HS-27A (cell line): ENCODE measurements around the gene CMPK2.
"Not testable (repeated sequence)": the region's sequence is repeated elsewhere in the genome, so short reads cannot be mapped to it uniquely, and the experiment has no call there.

ENCODE experiments used
- DNase-seq: peaks from one replicate; pipeline ENCODE4 v3.0.0-alpha.2; 2012; ENCODE audit warnings: low read depth, missing footprints

Gene CMPK2

GRCh38 chr2:6865346-6866274 lies at the start of gene CMPK2:
Gene CMPK2 (minus strand): TSS chr2:6865907. CDS start chr2:6865696, 211 bp downstream.
- no peak for DNase-seq

GRCh38 chr2:6915399-6915798 lies 49.7 kb upstream of the CMPK2 start:
- DNase-seq: no peak

- DNase-seq: no peak
Measured at GRCh38 chr2:6914828-6915227, 49.1 kb upstream of the CMPK2 start.

- no peak for DNase-seq
Measured at GRCh38 chr2:6913415-6914157, 47.9 kb upstream of the CMPK2 start.

GRCh38 chr2:6911721-6912120 lies 46.0 kb upstream of the CMPK2 start:
- no peak for DNase-seq

GRCh38 chr2:6909431-6910385 lies 44.0 kb upstream of the CMPK2 start:
- DNase-seq: no peak

GRCh38 chr2:6908291-6908690 lies 42.6 kb upstream of the CMPK2 start:
- DNase-seq: no peak

GRCh38 chr2:6906165-6906741 lies 40.5 kb upstream of the CMPK2 start:
- DNase-seq: no peak

- DNase-seq: no peak
Measured at GRCh38 chr2:6905668-6906067, 40.0 kb upstream of the CMPK2 start.

- DNase-seq: not testable (repeated sequence)
Measured at GRCh38 chr2:6902581-6902980, 36.9 kb upstream of the CMPK2 start.

GRCh38 chr2:6896930-6897759 lies 31.4 kb upstream of the CMPK2 start:
- no peak for DNase-seq

- no peak for DNase-seq
Measured at GRCh38 chr2:6893876-6894482, 28.3 kb upstream of the CMPK2 start.

- DNase-seq: no peak
Measured at GRCh38 chr2:6888724-6889123, 23.0 kb upstream of the CMPK2 start.

- no peak for DNase-seq
Measured at GRCh38 chr2:6887751-6888192, 22.1 kb upstream of the CMPK2 start.

- DNase-seq: no peak
Measured at GRCh38 chr2:6885968-6886367, 20.3 kb upstream of the CMPK2 start.

GRCh38 chr2:6885551-6885950 lies 19.8 kb upstream of the CMPK2 start:
- DNase-seq: no peak

- no peak for DNase-seq
Measured at GRCh38 chr2:6883448-6884122, 17.9 kb upstream of the CMPK2 start.

GRCh38 chr2:6881516-6881915 lies 15.8 kb upstream of the CMPK2 start:
- no peak for DNase-seq

GRCh38 chr2:6881046-6881445 lies 15.3 kb upstream of the CMPK2 start:
- DNase-seq: no peak
